Effector memory CD4-positive, alpha-beta T cell (primary cell): ENCODE results near the gene SEZ6L2.
"Not testable (repeated sequence)": the region's sequence is repeated elsewhere in the genome, so short reads cannot be mapped to it uniquely, and the experiment has no call there.

ENCODE experiments used
- DNase-seq, 3 donors: peaks; one replicate each; pipeline ENCODE4 v3.0.0-alpha.2; 2020
- H3K27ac ChIP-seq: 2 replicates; pipeline ENCODE4 v1.7.0; 2013; ENCODE audit warnings: mild to moderate bottlenecking, low read length, moderate library complexity; ENCODE audit not compliant: insufficient read depth, poor library complexity, severe bottlenecking
- H3K27me3 ChIP-seq: replicated peaks from 2 replicates; pipeline ENCODE4 v1.7.0; 2013; ENCODE audit warnings: mild to moderate bottlenecking, low read length; ENCODE audit not compliant: insufficient read depth, control insufficient read depth, poor library complexity, severe bottlenecking
- H3K36me3 ChIP-seq: 2 replicates; pipeline ENCODE4 v1.7.0; 2013; ENCODE audit warnings: mild to moderate bottlenecking, low read length, moderate library complexity; ENCODE audit not compliant: control insufficient read depth, insufficient read depth
- H3K4me1 ChIP-seq: 2 replicates; pipeline ENCODE4 v1.7.0; 2013; ENCODE audit warnings: low read length, mild to moderate bottlenecking; ENCODE audit not compliant: control insufficient read depth, insufficient read depth, poor library complexity, severe bottlenecking
- H3K4me3 ChIP-seq: 2 replicates; pipeline ENCODE4 v1.7.0; 2013; ENCODE audit warnings: low read length, low read depth, mild to moderate bottlenecking; ENCODE audit not compliant: insufficient read depth, poor library complexity, severe bottlenecking
- H3K9me3 ChIP-seq: 2 replicates; pipeline ENCODE4 v1.7.0; 2013; ENCODE audit warnings: mild to moderate bottlenecking, low read length, moderate library complexity; ENCODE audit not compliant: control insufficient read depth
- total RNA-seq, 3 donors: gene quantifications; one replicate each; lab custom pipeline; 2026; lab: John Stamatoyannopoulos, UW

The SEZ6L2 gene
- total RNA-seq: 0 reads per million in 3 donors

- no peak for DNase-seq
- H3K36me3 ChIP-seq: no peaks in the 10 kb centered on the region
- H3K4me3 ChIP-seq: peak within 1 kb of the TSS; percentile 53
- no peak within 1 kb of the TSS for H3K27ac ChIP-seq
- no peaks in the 10 kb centered on the region for H3K9me3 ChIP-seq
- peaks cover 26% of the 10 kb centered on the region for H3K27me3 ChIP-seq
- peaks cover 15% of the 10 kb centered on the region for H3K4me1 ChIP-seq
These were observed at the start of gene SEZ6L2 for GRCh38 chr16:29899516-29900101. Gene SEZ6L2 (minus strand): TSS chr16:29899550. CDS start chr16:29899019, 531 bp downstream.

- H3K4me3 ChIP-seq: no peak overlapping the region
- H3K4me1 ChIP-seq: no peaks in the 10 kb centered on the region
- no peaks in the 10 kb centered on the region for H3K36me3 ChIP-seq
- H3K9me3 ChIP-seq: no peaks in the 10 kb centered on the region
- no peak overlapping the region for H3K27ac ChIP-seq
- DNase-seq: no peak
- H3K27me3 ChIP-seq: no peaks in the 10 kb centered on the region
These were observed 48.5 kb upstream of the SEZ6L2 start for GRCh38 chr16:29947897-29948296.

- no peaks in the 10 kb centered on the region for H3K27me3 ChIP-seq
- H3K4me3 ChIP-seq: no peak overlapping the region
- no peak overlapping the region for H3K27ac ChIP-seq
- no peaks in the 10 kb centered on the region for H3K9me3 ChIP-seq
- H3K4me1 ChIP-seq: no peaks in the 10 kb centered on the region
- no peaks in the 10 kb centered on the region for H3K36me3 ChIP-seq
- no peak for DNase-seq
These were observed 44.8 kb upstream of the SEZ6L2 start for GRCh38 chr16:29943846-29944799.

GRCh38 chr16:29940656-29941055 lies 41.3 kb upstream of the SEZ6L2 start:
- DNase-seq: no peak
- Histone ChIP-seq H3K4me3 (no peak overlapping the region), H3K27me3 (no peaks in the 10 kb centered on the region), H3K27ac (no peak overlapping the region), H3K4me1 (no peaks in the 10 kb centered on the region), H3K36me3 (no peaks in the 10 kb centered on the region), H3K9me3 (no peaks in the 10 kb centered on the region)

GRCh38 chr16:29931750-29932149 lies 32.4 kb upstream of the SEZ6L2 start:
- DNase-seq, H3K36me3 ChIP-seq, H3K9me3 ChIP-seq, H3K4me3 ChIP-seq, H3K4me1 ChIP-seq, H3K27me3 ChIP-seq, H3K27ac ChIP-seq: not testable (repeated sequence)

DNA sequence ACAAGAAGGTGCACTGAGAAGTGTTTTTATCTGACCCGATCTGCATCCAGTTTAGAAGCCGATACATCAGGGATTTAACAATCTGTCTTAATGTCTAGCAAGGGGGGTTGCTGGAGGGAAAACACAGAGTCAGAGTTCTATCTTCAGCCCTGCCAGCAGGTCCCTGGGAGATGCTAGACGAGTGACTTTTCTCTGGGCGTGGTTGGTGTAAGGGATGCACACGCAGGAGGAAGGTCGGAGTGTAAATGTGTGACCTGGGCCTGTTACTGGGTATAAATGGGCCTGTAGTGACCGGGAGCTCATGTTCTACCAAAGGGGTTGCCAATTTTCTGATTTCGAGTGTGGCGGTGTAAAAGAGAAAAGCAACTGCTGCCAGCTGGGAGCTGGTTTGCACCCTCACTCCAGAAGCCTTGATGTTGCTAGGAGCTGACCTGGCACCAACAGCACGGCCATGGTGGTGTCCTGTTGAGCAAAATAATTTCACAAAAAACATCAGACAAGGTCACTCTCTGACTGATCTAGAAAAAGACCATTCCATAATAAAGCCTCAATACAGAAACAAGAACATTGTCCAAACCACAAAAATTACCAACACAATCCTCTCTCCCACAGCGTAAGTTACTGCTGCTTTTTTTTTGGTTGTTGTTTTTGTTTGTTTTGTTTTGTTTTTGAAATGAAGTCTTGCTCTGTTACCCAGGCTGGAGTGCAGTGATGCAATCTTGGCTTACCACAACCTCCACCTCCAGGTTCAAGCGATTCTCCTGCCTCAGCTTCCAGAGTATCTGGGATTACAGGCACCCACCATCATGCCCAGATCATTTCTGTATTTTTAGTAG lies 27.9 kb upstream of the SEZ6L2 start:
- Histone ChIP-seq H3K9me3 (no peaks in the 10 kb centered on the region), H3K27me3 (no peaks in the 10 kb centered on the region), H3K4me1 (peaks cover 7% of the 10 kb centered on the region), H3K4me3 (peak overlapping the region; percentile 89), H3K27ac (no peak overlapping the region), H3K36me3 (peaks cover 10% of the 10 kb centered on the region)
- DNase-seq: no peak

DNA sequence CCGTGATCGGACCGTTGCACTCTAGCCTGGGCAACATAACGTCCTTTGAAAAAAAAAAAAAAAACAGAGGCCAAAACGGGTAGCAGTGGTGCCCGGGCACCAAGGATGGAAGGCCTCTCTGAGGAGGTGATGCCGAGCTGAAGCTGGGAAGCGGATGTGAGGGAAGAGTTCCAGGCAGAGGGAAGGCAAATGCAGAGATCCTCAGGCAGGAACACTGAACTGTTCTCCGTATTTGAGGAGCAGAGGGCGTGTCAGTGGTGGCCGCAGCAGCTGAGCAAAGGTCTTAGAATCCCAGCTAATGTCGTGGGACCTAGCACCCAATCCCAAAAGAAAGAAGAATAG lies 27.3 kb upstream of the SEZ6L2 start:
- no peaks in the 10 kb centered on the region for H3K27me3 ChIP-seq
- peaks cover 7% of the 10 kb centered on the region for H3K4me1 ChIP-seq
- peak overlapping the region; percentile 89 for H3K4me3 ChIP-seq
- H3K36me3 ChIP-seq: peaks cover 16% of the 10 kb centered on the region
- no peak for DNase-seq
- peak overlapping the region; percentile 83 for H3K27ac ChIP-seq
- no peaks in the 10 kb centered on the region for H3K9me3 ChIP-seq

- H3K36me3 ChIP-seq: peaks cover 22% of the 10 kb centered on the region
- peak within 1 kb of the TSS; percentile 89 for H3K4me3 ChIP-seq
- H3K27me3 ChIP-seq: no peaks in the 10 kb centered on the region
- peaks cover 7% of the 10 kb centered on the region for H3K4me1 ChIP-seq
- H3K9me3 ChIP-seq: no peaks in the 10 kb centered on the region
- peak within 1 kb of the TSS; percentile 83 for H3K27ac ChIP-seq
- peak; percentile 84 to 87 (median 86) for DNase-seq
These were observed 26.7 kb upstream of the SEZ6L2 start, which contains the start of gene KCTD13 for GRCh38 chr16:29925781-29926710. Gene KCTD13 (minus strand): TSS chr16:29926226. CDS start chr16:29926033, 193 bp downstream.

DNA sequence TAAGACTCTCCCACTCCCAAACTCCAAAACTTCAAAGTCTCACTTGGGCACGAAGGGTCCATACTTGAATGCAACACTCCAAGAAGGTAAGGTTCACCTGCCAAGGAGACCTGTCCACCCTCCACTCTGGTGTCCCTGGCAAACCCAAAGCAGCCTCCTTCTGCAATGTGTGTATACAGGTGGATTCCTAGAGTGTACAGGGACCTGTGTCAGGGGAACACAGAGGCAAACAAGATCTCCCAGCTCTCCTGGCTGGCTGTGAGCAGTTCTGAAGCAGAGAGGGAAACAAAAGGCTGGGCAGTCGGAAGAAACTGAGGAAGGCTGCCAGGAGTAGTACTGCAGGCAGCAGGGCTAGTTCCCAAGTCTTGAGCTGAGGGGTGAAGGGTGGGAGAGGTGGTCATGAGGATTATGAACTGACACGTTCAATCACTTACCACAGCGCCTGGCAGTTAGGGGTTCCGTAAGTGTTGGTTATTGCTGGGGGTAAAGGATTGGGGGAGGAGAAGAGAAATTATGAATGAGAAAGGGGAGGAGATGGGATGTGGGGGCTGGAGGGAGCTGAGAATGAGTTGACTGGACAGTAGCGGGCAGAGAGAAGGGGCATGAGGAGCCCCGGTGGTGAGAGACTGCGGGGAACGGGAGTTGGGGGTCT lies 25.9 kb upstream of the SEZ6L2 start:
- no peaks in the 10 kb centered on the region for H3K9me3 ChIP-seq
- H3K27me3 ChIP-seq: no peaks in the 10 kb centered on the region
- H3K4me3 ChIP-seq: peak overlapping the region; percentile 89
- peak overlapping the region; percentile 83 for H3K27ac ChIP-seq
- H3K36me3 ChIP-seq: peaks cover 30% of the 10 kb centered on the region
- peaks cover 7% of the 10 kb centered on the region for H3K4me1 ChIP-seq
- DNase-seq: no peak
